Caco-2 (cell line): ENCODE measurements around the gene PODXL2. TPM values are rescaled to one million over a fixed set of nuclear protein-coding genes. Genes with fewer than 3 reads are reported as not detected.

Experiments used
- BruUV-seq: library from RNA; stranded (reverse); fragments of 400-500 nt; replicated peaks from 2 replicates; lab custom pipeline; 2021; lab: Mats Ljungman, UMichigan
- CTCF ChIA-PET: fragments of 300-600 bp; sonication (Branson Sonifier 250); formaldehyde crosslinking; loops from one replicate; lab custom pipeline; 2022; ENCODE audit warnings: antibody characterized with exemption; lab: Charles Lee
- POLR2A ChIA-PET: fragments of 300-600 bp; sonication (Branson Sonifier 250); formaldehyde crosslinking; loops from one replicate; lab custom pipeline; 2022; ENCODE audit warnings: antibody characterized with exemption; lab: Charles Lee
- DNase-seq, 2 experiments: peaks; one replicate each; pipeline versions ENCODE4 v3.0.0 to v3.0.0-alpha.2; 2020 to 2022
- H3K27me3 ChIP-seq: replicated peaks from 2 replicates; pipeline ENCODE4 v1.6.0; 2011; ENCODE audit warnings: low read length; ENCODE audit not compliant: control insufficient read depth, insufficient read depth
- H3K36me3 ChIP-seq: 2 replicates; pipeline ENCODE4 v1.5.1; 2011; ENCODE audit warnings: low read length; ENCODE audit not compliant: control insufficient read depth, insufficient read depth
- H3K4me1 ChIP-seq: fragments of 250-450 bp; sonication (Bioruptor Pico); 2 replicates; pipeline ENCODE4 v1.5.1; 2020; ENCODE audit warnings: mild to moderate bottlenecking
- H3K4me3 ChIP-seq: 2 replicates; pipeline ENCODE4 v1.5.1; 2011; ENCODE audit warnings: low read depth, mild to moderate bottlenecking, control low read depth, low read length
- H3K9me3 ChIP-seq: fragments of 250-450 bp; sonication (Bioruptor Pico); 2 replicates; pipeline ENCODE4 v1.5.1; 2020; ENCODE audit warnings: mild to moderate bottlenecking, moderate library complexity
- H3K27ac Mint-ChIP-seq: one replicate; pipeline ENCODE4 v1.8.0; 2022; ENCODE audit warnings: mixed read lengths; ENCODE audit not compliant: unreplicated experiment
- H3K27me3 Mint-ChIP-seq: one replicate; pipeline ENCODE4 v1.8.0; 2022; ENCODE audit warnings: mixed read lengths; ENCODE audit not compliant: insufficient read depth, unreplicated experiment
- H3K36me3 Mint-ChIP-seq: one replicate; pipeline ENCODE4 v1.8.0; 2022; ENCODE audit warnings: mild to moderate bottlenecking, mixed read lengths; ENCODE audit not compliant: insufficient read depth, unreplicated experiment
- H3K4me1 Mint-ChIP-seq: one replicate; pipeline ENCODE4 v1.8.0; 2022; ENCODE audit warnings: low read depth, mixed read lengths; ENCODE audit not compliant: unreplicated experiment
- H3K4me3 Mint-ChIP-seq: one replicate; pipeline ENCODE4 v1.8.0; 2022; ENCODE audit warnings: mild to moderate bottlenecking, moderate library complexity, mixed read lengths; ENCODE audit not compliant: unreplicated experiment
- H3K9me3 Mint-ChIP-seq: one replicate; pipeline ENCODE4 v1.8.0; 2022; ENCODE audit warnings: mixed read lengths; ENCODE audit not compliant: unreplicated experiment
- CTCF ChIP-seq, 2 experiments: fragments of 200-600 bp in 1 of 2; IDR thresholded peaks; 1 replicate in 1 of 2; 2 replicates in 1 of 2; pipeline versions ENCODE4 v1.5.1 to v1.8.0; 2011 to 2022; ENCODE audit warnings: antibody characterized with exemption in 1 of 2, control low read depth in 1 of 2, inconsistent platforms in 1 of 2, low read depth in 1 of 2, low read length in 1 of 2, mild to moderate bottlenecking in 1 of 2, moderate library complexity in 1 of 2; ENCODE audit not compliant: insufficient read depth in 1 of 2, severe bottlenecking in 1 of 2, unreplicated experiment in 1 of 2
- intact Hi-C: fragments of 100-400 bp; cut with micrococcal nuclease; formaldehyde crosslinking; loops from one replicate; pipeline ENCODE4 v1.10.0; 2022; ENCODE audit not compliant: unreplicated experiment
- total RNA-seq: library from RNA; stranded (reverse); gene quantifications from 2 replicates; pipeline ENCODE4 v1.2.3, GENCODE V29; 2022

The PODXL2 gene
- total RNA-seq, 1 experiment from 2014 or later = 39.1 TPM

GRCh38 chr3:127663151-127663550 is 34.2 kb downstream of the PODXL2 start:
- no peaks in the 10 kb centered on the region for H3K9me3 Mint-ChIP-seq
- Histone ChIP-seq H3K4me1 (no peaks in the 10 kb centered on the region), H3K4me3 (no peak overlapping the region), H3K9me3 (no peaks in the 10 kb centered on the region), H3K27me3 (no peaks in the 10 kb centered on the region), H3K36me3 (no peaks in the 10 kb centered on the region)
- no peak for DNase-seq
- H3K4me1 Mint-ChIP-seq = no peaks in the 10 kb centered on the region
- POLR2A ChIA-PET = no interaction called here
- H3K4me3 Mint-ChIP-seq = no peak overlapping the region
- intact Hi-C loops = no loop called here
- CTCF ChIA-PET = no interaction called here
- BruUV-seq = no TSS peak
- no peaks in the 10 kb centered on the region for H3K27me3 Mint-ChIP-seq
- no peaks in the 10 kb centered on the region for H3K36me3 Mint-ChIP-seq
- no peak for TF ChIP-seq CTCF (IDR thresholded peaks at IDR 0.05; ENCODE audit: insufficient read depth in 1 of 2, low read depth in 1 of 2, low read length in 1 of 2, severe bottlenecking in 1 of 2, unreplicated experiment in 1 of 2)
- H3K27ac Mint-ChIP-seq = no peak overlapping the region

- H3K27me3 Mint-ChIP-seq = no peaks in the 10 kb centered on the region
- CTCF ChIA-PET = no interaction called here
- no peak overlapping the region for H3K4me3 ChIP-seq
- no peak overlapping the region for H3K4me3 Mint-ChIP-seq
- H3K27me3 ChIP-seq = no peaks in the 10 kb centered on the region
- DNase-seq = no peak
- no peaks in the 10 kb centered on the region for H3K9me3 Mint-ChIP-seq
- BruUV-seq = no TSS peak
- no peaks in the 10 kb centered on the region for H3K4me1 ChIP-seq
- POLR2A ChIA-PET = no interaction called here
- intact Hi-C loops = no loop called here
- H3K27ac Mint-ChIP-seq = no peak overlapping the region
- H3K9me3 ChIP-seq = no peaks in the 10 kb centered on the region
- H3K36me3 Mint-ChIP-seq = no peaks in the 10 kb centered on the region
- no peak for TF ChIP-seq CTCF (IDR thresholded peaks at IDR 0.05; ENCODE audit: insufficient read depth in 1 of 2, low read depth in 1 of 2, low read length in 1 of 2, severe bottlenecking in 1 of 2, unreplicated experiment in 1 of 2)
- H3K4me1 Mint-ChIP-seq = no peaks in the 10 kb centered on the region
- no peaks in the 10 kb centered on the region for H3K36me3 ChIP-seq
Measured at GRCh38 chr3:127665165-127665564, 36.2 kb downstream of the PODXL2 start.

- CTCF ChIA-PET = no interaction called here
- Mint-ChIP-seq H3K27me3 (no peaks in the 10 kb centered on the region), H3K36me3 (no peaks in the 10 kb centered on the region), H3K4me3 (no peak overlapping the region), H3K27ac (no peak overlapping the region), H3K9me3 (no peaks in the 10 kb centered on the region), H3K4me1 (no peaks in the 10 kb centered on the region)
- intact Hi-C loops = no loop called here
- POLR2A ChIA-PET = no interaction called here
- no peaks in the 10 kb centered on the region for H3K36me3 ChIP-seq
- no TSS peak for BruUV-seq
- H3K9me3 ChIP-seq = no peaks in the 10 kb centered on the region
- H3K4me1 ChIP-seq = no peaks in the 10 kb centered on the region
- no peak for DNase-seq
- no peak for TF ChIP-seq CTCF (IDR thresholded peaks at IDR 0.05; ENCODE audit: insufficient read depth in 1 of 2, low read depth in 1 of 2, low read length in 1 of 2, severe bottlenecking in 1 of 2, unreplicated experiment in 1 of 2)
- H3K27me3 ChIP-seq = no peaks in the 10 kb centered on the region
- H3K4me3 ChIP-seq = no peak overlapping the region
Measured at GRCh38 chr3:127665586-127665985, 36.6 kb downstream of the PODXL2 start.
